ENCODE data around the gene CTNNA2.

Gene CTNNA2

DNA sequence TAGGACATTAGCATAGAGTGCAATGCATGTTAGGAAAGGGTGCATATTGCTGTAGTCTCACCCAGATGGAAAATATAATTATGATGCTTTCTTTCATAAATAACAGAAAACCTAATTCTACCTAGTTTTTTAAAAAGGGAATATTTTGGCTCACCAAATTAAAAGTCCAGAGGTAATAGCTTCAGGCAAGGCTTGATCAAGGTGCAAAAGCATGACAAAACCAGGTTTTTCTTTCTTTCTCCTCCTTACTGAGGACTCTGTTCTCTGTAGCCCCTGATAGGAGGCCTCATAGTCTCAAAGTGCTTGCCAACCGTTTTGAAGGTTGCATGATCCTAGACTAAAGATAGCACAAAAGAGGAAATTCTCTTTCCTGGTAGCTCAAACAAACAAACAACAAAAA is 349.9 kb downstream of the CTNNA2 start:
- no peak for DNase-seq

DNA sequence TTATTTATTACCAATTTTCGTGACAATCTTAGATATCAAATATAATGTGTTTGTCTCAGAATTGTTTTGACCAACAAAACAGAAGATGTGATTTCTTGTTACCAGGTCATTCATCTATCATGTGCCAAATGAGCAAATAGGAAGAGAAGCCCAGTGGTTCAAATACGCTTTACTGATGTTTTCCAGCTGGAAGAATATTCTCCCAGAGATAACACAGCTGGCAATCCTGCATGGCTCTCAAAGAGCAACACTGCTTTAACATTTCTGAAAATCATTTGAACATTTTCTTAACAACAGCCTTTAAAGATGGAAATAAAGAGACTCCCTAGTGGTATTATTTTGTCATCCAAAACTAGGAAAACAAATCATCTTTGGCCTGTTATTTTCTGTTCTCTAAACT is 359.8 kb downstream of the CTNNA2 start:
- no peak for DNase-seq

DNA sequence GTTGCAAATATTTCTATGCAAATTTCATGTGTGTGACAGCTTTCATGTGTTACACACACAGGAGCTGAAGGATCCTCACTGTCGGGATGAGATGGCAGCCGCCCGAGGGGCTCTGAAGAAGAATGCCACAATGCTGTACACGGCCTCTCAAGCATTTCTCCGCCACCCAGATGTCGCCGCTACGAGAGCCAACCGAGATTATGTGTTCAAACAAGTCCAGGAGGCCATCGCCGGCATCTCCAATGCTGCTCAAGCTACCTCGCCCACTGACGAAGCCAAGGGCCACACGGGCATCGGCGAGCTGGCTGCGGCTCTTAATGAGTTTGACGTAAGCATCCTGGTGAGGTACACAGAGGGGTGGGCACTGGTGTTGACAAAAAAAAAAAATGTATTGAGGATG is 361.2 kb downstream of the CTNNA2 start:
- DNase-seq, result no peak

DNA sequence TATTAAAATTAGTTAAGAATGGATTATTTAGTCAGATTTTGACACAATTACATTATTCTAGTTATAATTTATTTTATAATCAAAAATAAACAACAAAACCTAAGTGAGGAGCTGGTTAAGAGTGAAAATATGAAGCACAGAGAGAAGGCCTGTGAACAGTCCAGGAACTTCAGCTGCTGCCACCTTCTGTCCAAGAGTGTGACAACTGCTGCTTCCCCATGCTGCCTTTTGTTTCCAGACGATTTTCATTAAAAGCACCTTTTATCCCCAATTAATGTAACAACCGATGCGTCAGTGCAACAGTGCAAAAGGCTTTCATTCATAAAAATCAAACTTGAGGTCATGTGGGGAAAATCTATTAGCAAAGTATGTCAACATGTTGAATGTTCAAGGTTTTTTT is 363.6 kb downstream of the CTNNA2 start:
- no peak for DNase-seq

DNA sequence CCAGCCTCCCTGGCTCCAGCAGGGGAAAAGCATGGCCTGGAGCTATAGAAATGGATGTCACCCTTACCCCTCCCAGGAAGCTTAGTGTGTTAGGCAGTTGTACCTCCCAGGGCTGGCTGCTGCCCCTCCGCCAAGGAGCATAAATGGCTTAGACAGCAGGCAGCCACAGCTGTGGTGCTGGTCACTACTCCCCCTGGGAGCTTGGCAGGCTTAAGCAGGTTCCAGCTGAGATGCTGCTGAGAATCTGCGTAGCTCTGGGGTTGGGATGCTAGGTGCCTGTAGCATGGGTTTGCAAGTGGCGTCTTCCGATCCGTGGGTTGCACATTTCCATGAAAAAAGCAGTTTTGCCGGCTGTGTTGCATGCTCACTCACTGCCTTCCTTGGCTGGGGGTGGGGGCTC is 369.7 kb downstream of the CTNNA2 start:
- no peak for DNase-seq

DNA sequence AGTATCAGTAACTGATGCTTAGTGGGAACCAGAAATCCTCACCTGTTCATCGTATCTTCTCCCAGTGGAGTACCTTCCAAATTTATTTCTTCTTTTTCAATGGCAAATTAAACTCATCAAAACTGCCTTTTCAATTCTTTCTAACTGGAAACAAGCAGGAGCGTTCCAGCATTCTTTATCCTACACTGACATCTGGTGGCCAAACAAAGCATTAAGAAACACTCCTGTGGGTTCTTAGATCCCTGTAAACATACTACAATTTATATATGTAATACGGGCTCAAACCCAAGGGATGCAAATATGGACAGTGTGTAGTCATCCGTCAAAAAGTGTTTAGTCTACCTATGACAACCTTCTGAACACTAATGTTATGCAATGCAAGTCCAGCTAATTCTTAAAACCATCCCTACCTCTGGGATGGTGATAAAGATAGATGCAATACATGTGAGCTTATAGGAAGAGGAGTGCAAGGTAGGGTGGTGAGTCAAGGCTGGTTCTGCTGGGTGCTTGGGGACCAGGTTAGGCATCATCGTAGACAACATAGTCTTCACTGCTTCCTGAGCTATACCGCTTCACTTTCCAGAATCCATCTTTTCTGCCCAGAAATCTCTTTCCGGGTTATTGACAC is 375.0 kb downstream of the CTNNA2 start:
- DNase-seq, result peak; percentile 22

DNA sequence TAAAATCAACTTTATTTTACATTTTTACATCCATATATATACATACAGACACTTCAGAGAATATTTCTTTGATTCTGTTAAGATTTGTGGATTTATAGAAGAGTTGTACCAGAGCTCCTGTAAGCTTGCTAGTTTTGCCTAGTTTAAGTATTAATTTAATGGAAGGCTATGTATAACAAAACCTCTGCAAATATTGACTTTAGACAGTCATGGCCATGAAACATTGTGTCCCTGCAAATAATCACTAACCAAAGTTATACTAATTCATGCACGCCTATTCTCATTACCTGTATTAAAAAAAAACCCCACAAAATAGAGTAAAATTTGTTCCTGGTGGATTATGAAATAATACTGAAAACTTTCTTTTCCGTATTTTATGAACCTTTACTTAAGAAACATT is 379.3 kb downstream of the CTNNA2 start:
- no peak for DNase-seq

DNA sequence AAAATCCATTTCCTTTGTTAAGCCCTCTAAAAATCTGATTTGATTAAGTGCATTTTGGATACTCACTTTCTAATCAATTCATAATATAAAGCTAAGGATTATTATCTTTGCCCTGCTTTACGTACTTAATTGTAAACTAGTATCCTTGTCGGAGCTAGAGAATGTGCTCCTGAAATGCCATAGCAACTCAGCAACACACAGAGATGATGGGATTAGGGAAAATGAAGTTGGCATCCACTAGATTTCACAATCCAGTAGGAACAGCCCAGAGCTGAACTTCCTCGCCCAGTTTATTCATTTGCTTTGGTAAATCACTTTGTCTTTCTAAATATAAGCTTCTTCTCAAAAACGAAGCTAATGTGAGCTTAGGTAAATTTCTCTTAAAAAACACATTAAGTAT is 386.3 kb downstream of the CTNNA2 start:
- DNase-seq, result no peak

DNA sequence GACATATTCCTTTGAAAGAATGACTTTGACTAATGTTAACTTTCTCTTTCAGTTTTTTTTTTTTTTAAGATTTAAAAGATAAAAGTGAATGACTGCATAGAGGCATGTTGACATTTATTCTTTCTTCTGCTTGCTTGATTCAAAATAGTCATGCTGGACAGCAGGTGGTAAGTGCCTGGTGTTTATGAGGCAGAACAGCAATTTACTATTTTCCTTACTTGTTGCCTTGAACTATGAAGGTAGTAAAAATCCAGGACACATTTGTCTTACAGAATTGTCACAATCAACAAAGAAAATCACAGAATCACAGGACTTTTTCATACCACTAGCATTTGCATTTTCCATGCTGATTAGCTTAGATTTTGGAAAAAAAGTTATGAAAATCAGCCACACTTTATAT is 388.3 kb downstream of the CTNNA2 start:
- no peak for DNase-seq

DNA sequence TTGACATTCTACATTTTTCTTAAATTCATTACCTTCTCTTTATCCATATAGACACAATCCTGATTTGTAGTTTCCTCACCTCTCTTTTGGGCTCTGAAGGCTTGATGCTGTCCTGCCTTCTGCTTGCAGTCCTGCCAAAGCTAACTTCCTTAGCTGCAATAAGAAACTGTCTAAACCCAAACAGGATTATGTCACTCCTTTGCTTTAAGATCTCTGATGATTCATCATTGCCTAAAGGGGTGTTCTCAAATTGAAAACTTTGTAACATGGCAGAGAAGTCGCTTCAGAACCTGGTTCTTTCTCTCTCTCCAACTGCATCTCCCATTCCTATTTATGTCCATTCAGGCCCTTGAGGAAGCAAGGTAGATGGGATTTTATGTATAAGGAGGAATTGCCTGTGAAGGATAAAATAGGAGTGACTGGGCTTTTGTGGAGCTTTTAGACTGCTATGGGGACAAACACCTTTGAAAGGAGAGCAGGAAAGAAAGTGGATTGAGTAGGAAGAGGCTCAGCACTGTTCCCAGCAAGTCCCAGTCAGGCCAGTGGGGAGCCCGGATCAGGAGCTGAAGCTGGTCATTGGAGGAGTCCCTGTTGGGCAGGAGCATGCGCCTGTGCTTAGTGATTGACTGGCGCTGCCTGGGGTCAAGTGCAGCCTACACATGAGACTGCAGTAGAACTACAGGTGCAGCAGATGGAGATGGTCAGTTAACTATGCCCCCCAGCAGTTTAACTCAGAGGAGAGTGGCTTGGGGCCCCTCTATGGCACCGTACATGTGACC is 390.6 kb downstream of the CTNNA2 start:
- no peak for DNase-seq

DNA sequence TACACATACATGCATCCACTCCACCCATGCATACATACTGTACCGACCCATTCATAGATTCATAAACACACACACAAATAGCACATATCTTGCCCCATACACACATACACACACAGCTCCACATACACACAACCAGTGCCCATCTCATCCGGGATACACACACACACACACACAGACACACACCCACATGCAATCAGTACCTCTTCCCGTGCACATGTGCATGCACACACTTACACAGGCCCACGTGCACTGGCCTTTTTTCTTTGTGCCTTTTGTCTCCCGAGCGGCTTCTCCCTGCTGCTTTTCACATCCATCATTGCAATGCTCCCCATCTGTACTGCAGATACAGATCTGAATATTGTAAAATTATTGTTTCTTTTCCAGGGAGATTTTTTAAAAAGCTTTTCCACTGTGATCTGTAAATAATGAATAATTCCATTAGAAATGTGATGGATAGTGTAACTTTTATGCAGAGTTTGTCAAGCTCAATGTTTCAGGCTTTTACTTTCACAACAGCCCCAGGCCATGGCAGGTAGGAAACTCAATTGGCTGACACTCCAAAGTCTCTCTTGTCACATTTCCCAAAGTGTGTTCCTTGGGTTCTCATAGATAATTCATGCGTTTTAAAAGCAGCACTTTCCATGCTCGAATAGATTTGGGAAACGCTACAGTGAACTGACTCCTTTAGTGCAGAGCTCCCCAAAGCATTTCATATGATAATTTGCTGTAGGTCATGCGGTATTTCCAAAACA is 393.5 kb downstream of the CTNNA2 start:
- no peak for DNase-seq

DNA sequence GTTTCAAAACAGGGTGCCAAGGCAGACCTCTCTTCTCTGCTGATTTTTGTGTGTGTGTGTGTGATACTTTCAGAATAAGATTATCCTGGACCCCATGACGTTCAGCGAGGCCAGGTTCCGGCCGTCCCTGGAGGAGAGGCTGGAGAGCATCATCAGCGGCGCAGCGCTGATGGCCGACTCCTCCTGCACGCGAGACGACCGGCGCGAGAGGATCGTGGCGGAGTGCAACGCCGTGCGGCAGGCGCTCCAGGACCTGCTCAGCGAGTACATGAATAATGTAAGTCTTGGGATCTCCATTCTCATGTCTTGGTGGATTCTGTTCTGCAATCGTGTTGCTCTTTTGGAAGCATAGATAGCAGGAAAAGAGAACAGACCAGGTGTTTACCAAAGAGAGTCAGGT is 396.7 kb downstream of the CTNNA2 start:
- DNase-seq, result no peak

DNA sequence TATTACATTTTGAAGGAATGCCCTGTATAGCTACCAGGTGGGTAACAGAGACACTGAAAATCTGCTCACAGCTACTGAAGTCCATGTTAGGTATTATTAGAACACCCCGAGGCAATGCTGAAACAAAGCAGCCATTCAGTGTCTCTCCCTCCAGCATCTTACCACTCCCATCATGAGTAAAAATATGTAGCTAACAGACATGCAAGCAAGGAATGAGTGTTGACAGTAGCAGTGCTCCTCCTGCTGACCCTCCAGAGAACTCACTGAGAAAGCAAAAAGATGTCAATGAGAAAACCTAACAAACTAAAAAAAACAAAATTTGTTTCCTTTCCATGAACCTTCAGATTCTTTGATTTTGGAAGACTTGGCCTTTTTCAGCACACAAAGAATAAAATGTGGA is 397.8 kb downstream of the CTNNA2 start:
- DNase-seq, result no peak

DNA sequence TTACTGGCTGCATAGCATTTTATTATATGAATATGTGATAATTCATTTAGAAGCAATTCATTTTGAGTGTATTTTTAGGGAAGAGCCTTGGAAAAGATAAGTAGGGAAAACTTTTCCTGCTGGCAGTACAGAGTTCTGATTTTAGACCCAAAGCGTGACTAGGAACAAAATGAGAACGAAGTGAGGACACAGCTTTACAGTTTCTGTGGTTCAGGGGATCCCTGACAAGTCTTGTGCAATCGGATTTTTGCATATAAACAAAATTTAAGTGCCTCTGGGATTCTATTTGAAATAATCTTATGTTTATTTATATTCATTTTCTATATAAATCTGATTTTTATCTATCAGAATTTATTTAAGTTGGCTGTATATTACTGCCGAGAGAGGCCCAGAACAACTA is 402.6 kb downstream of the CTNNA2 start:
- no peak for DNase-seq

DNA sequence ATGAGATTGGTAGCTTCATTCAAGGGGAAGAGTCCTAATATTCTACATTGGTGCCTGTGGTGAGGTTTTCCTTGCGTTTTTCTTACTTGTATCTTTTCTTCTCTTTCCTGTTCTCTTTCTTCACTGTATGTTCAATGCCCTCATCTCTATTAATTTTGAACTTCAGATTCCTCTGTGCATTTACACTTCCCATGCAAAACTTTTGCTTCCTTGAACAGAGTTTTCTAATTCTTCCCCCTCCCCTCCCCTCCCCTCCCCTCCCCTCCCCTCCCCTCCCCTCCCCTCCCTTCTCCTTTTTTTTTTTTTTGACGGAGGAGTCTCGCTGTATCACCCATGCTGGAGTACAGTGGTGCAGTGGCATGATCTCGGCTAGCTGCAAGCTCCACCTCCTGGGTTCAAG is 403.4 kb downstream of the CTNNA2 start:
- DNase-seq, result no peak

DNA sequence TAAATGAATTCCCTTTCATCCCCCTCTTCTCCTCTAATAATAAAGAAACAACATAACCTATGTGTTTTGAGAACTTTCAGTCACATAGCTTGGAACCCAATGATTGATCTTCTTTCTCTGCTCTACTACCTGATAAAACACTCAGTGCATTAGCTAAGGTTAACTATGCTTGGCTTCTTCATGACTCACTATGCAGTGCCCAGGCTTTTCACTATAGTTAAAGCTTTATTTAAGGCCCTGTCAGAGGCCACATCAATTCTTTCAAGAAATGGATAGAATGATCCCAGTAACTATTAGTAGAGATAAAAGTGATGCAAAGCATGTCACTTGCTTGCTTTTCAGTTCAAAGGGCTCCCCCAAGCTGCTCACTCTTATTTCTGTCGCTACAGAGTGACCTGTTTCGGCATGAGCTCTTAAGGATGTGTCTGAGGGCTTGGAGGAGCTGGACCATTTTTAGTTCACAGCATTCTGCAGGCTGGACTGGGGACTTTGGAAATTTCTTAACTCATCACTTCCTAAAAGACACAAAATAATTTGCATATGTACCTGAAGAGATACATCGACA is 407.7 kb downstream of the CTNNA2 start:
- DNase-seq, result no peak

DNA sequence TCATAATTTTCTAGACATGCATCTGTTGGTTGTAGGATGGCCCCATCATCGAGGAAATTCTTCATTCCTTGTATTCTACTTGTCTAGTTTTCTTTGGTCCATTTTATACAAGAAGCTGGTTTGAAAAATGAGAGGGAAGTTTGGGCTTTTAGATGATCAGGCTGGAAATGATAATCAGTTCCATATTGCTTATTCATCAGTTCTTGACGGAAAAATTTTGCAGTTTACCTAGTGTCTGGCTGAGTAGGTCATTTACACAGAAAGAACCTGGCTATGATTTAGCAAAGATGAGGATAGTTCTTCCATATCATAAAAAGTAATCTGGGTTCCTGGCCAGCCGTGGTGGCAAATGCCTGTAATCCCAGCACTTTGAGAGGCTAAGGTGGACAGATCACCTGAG is 416.8 kb downstream of the CTNNA2 start:
- no peak for DNase-seq

DNA sequence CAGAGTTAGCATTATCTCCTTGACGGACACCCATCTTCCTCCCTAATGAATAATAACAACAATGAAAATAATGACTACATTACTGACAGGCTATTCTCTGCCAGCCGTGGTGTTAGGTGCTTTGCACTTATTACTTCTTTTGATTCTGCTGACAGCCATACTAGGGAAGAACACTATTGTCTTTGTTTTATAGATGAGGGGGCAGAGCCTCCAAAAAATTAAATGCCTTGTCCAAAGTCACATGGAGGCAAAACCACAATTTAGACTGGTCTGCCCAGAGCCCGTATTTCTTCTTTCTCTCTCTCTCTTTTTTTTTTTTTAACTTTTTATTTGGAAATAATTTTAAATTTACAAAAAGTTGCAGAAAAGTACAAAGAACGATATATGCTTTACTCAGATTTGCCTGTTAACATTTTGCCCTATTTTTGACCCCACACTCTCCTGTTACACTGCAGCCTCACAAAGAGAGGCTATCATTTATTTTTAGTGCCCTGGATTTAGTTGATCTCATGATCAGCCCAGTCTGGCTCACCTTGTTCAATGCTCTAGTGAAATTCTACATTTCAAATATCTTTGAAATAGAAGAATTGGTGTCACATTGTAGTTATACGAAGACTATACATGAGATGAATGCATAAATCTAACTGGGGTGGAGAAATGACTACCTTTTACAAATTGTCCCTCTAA is 422.3 kb downstream of the CTNNA2 start:
- DNase-seq, result no peak

DNA sequence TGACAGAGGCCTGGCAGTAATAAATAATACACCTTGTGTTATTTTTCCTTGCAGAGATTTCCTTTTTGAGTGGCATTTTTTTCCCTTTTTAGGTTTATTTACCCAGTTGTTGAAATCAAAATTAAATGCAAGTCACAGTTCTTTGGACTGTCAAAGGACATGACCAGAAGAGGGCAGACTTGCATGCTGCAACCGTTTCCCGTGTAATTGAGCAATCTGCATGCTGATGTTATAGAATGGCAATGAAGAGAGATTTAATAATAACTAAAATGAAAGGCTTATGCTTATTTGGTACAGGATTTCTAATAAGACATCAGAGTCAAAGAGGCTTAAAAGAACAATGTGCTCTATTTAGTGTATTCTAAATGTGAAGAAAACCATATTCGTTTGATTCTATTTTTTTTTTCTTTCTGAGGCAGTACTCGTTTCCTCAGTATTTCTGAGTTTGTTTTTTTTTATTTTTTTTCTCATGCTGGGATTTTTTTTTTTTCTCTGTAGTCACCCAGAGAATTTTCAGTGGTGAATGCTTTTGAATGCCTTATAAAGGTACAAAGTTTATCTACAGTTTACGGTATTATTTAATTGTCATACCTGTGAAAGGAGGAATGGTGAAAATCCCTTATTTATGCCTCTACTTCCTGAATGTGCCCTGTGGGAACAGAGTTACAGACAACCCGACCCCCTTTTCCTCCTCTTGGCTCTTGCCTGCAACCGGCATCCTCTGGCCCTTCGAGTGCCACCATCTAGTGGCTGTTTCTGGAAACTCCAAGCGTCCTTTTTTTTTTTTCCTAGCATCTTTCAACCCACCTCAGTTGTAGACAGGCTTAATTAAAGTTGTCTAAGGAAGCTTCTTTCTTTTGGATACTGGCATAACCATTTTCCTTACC is 423.2 kb downstream of the CTNNA2 start:
- DNase-seq, result peak; percentile 35

DNA sequence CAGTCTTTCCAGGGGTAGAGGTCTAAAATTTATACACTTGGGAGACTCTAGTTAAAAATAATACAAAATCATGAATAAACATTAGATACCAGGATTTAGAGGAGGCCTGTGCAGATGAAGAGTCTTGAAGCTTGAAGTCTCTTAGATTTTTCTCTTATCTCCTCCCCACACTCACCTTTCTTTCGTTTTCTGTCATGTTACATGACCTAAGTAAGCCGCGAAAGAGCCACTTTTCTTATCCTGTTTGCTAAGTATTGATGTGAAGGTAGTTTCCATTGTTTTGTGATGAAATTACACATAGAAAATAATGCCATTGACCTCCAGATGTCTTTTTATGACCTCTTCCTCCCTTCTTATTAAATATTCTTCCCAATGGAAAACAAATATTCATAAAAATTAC is 423.9 kb downstream of the CTNNA2 start:
- no peak for DNase-seq

DNA sequence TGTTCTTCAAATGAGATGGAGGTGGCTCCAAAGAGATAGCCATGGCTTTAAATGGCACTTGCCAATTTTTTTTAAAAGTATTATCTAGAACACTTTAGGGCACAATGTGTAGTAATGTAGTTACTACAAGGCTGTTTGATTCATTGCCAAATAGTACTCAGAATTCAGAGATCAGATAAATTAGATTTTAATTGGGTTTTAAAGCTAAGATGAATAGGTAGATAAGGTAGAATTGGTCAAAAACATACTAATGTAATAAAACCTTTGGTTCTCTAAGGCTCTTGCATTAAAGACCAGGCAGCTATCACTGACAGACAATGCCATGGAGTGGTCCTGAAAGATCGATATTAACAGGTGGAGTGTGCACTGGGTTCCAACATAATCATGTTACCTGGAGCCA is 425.8 kb downstream of the CTNNA2 start:
- DNase-seq, result no peak

DNA sequence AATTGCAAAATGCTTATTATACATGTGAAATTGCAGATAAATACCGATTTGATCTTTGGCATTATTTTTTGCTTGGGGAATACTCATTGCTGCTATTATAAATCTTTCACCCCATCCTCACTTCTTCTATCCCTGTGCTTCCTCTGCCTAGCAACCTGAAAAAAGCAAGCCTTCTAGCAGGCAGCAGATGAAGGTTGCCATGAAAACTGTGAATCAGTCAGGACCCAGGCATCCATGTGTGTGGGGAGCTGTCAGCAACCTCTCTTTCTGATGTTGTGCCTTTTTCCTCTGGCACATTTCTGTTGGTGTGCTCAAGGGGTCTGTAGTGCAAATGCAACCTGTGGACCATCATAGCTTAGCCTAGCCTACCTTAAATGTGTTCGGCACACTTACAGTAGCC is 427.5 kb downstream of the CTNNA2 start:
- DNase-seq, result no peak

Measured in DMS153 (cell line).